Psoas muscle (tissue), 8 donors: ENCODE results near the gene ARRDC3. TPM values are rescaled to one million over a fixed set of nuclear protein-coding genes. Genes with fewer than 3 reads are reported as not detected.
"Not testable (repeated sequence)": the region's sequence is repeated elsewhere in the genome, so short reads cannot be mapped to it uniquely, and the experiment has no call there.

Experiments used
- ATAC-seq, 4 donors: fragments of 200-7000 bp; cut with Tn5 transposase; one replicate each; pipeline ENCODE4 v1.9.1; 2020; ENCODE audit warnings: moderate library complexity in 3 of 4, mild to moderate bottlenecking in 2 of 4
- DNase-seq, 2 donors: peaks; one replicate each; pipeline ENCODE4 v3.0.0-alpha.2; 2020
- H3K27ac ChIP-seq: fragments of 200-600 bp; one replicate; pipeline ENCODE4 v1.8.0; 2022
- H3K27me3 ChIP-seq, 3 donors: fragments of 200-600 bp in 1 of 3; one replicate each; pipeline versions ENCODE4 v1.6.1 to v1.8.0; 2013 to 2022; ENCODE audit warnings: low read length in 2 of 3, mild to moderate bottlenecking in 2 of 3, moderate library complexity in 1 of 3; ENCODE audit not compliant: insufficient read depth in 3 of 3
- H3K36me3 ChIP-seq, 2 donors: fragments of 200-600 bp in 1 of 2; one replicate each; pipeline versions ENCODE4 v1.6.1 to v1.8.0; 2013 to 2022; ENCODE audit warnings: low read depth in 1 of 2, mild to moderate bottlenecking in 1 of 2, moderate library complexity in 1 of 2; ENCODE audit not compliant: insufficient read depth in 1 of 2
- H3K4me1 ChIP-seq: fragments of 200-600 bp; one replicate; pipeline ENCODE4 v1.8.0; 2022
- H3K4me3 ChIP-seq: fragments of 200-600 bp; one replicate; pipeline ENCODE4 v1.8.0; 2022; ENCODE audit warnings: mild to moderate bottlenecking
- H3K9me3 ChIP-seq: fragments of 200-600 bp; one replicate; pipeline ENCODE4 v1.8.0; 2022
- WGBS, 3 donors: extraction: QIAGEN DNeasy Blood & Tissue Kit; methylation state at CpG; one replicate each; pipeline versions ENCODE4 v1.1.6 to v1.1.7; 2013; 5-methylcytosine and 5-hydroxymethylcytosine counted together
- intact Hi-C, 2 donors: fragments of 100-400 bp; cut with DNase I; formaldehyde crosslinking; loops; one replicate each; pipeline versions ENCODE4 v1.11.0 to v1.14.2; 2022
- polyA plus RNA-seq, 3 donors: library from polyadenylated mRNA; stranded (reverse); fragments of 200-250 nt; gene quantifications; one replicate each; pipeline ENCODE4 v1.2.3, GENCODE V29; 2013
- total RNA-seq, 4 donors: library from RNA; stranded (reverse); fragmentation: NEBNext Ultra II Directional in 2 of 4; extraction: Animal tissue kit (Norgen Biotek cat#: 25700) in 2 of 4; gene quantifications; one replicate each; pipeline versions ENCODE4 v1.2.1 to v1.2.4, GENCODE V29; 2021 to 2023
- TF ChIP-seq, protein P1 (sequence below): fragments of 200-600 bp; IDR thresholded peaks from one replicate; pipeline ENCODE4 v1.8.0; 2022; ENCODE audit warnings: antibody characterized with exemption
- donor health status: healthy with polysubstance abuse.
- donor health status: DM: no; HTN: no; CAD: no; lungs with moderate emphysema.
- donor health status: Bipolar disorder and iron deficiency.
- donor health status: healthy.
- donor health status: DM: yes; HTN: yes; CAD: no.
- donor health status: DM: no; HTN: no; CAD: no.
- donor health status: DM: no; HTN: no; CAD: no.
- donor health status: DM: yes; HTN: yes; CAD: no.

Gene ARRDC3
- total and polyA plus RNA-seq, 7 donors: 28.6 to 137 (median 63.2) TPM

GRCh38 chr5:91343916-91344315 is 39.2 kb downstream of the ARRDC3 start:
- no peaks in the 10 kb centered on the region for H3K36me3 ChIP-seq
- TF ChIP-seq, protein P1, sequence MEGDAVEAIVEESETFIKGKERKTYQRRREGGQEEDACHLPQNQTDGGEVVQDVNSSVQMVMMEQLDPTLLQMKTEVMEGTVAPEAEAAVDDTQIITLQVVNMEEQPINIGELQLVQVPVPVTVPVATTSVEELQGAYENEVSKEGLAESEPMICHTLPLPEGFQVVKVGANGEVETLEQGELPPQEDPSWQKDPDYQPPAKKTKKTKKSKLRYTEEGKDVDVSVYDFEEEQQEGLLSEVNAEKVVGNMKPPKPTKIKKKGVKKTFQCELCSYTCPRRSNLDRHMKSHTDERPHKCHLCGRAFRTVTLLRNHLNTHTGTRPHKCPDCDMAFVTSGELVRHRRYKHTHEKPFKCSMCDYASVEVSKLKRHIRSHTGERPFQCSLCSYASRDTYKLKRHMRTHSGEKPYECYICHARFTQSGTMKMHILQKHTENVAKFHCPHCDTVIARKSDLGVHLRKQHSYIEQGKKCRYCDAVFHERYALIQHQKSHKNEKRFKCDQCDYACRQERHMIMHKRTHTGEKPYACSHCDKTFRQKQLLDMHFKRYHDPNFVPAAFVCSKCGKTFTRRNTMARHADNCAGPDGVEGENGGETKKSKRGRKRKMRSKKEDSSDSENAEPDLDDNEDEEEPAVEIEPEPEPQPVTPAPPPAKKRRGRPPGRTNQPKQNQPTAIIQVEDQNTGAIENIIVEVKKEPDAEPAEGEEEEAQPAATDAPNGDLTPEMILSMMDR: no peak
- WGBS, 3 donors: 48 to 72% (median 67%) methylated on average over 2 of the region's 2 CpGs
- no peak overlapping the region for H3K27ac ChIP-seq
- DNase-seq (no peak), ATAC-seq (no peak)
- intact Hi-C loops: no loop called here
- H3K4me3 ChIP-seq: no peak overlapping the region
- no peaks in the 10 kb centered on the region for H3K27me3 ChIP-seq
- no peaks in the 10 kb centered on the region for H3K9me3 ChIP-seq
- H3K4me1 ChIP-seq: no peaks in the 10 kb centered on the region

GRCh38 chr5:91342931-91343330 is 40.2 kb downstream of the ARRDC3 start:
- WGBS, 3 donors: 96 to 99% (median 98%) methylated on average over 29 of the region's 29 CpGs

DNA sequence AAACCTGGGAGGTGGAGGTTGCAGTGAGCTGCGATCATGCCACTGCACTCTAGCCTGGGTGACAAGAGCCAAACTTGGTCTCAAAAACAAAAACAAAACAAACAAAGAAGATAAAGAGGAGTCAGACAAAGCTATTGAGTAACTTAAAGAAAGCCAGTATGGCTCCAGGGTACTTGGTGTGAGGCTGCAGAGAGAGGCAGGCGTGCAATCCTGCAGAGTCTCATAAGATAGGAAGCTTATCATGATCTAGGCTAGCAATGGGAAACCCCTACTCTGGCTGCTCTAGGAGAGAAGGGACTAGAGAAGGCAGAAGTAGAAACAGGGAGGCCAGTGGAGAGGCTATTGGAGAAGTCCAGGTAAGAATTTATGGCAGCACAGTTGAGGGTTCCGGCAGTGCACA is 42.0 kb downstream of the ARRDC3 start:
- no peak for ATAC-seq
- TF ChIP-seq, protein P1: no peak
- WGBS, 3 donors: 84 to 100% (median 99%) methylated on average over 3 of the region's 3 CpGs

More at GRCh38 chr5:91342931-91343330, 40.2 kb downstream of the ARRDC3 start:
- DNase-seq, H3K36me3 ChIP-seq, H3K9me3 ChIP-seq, H3K4me1 ChIP-seq, intact Hi-C loops, H3K27ac ChIP-seq, ATAC-seq, H3K27me3 ChIP-seq, H3K4me3 ChIP-seq: not testable (repeated sequence)

DNA sequence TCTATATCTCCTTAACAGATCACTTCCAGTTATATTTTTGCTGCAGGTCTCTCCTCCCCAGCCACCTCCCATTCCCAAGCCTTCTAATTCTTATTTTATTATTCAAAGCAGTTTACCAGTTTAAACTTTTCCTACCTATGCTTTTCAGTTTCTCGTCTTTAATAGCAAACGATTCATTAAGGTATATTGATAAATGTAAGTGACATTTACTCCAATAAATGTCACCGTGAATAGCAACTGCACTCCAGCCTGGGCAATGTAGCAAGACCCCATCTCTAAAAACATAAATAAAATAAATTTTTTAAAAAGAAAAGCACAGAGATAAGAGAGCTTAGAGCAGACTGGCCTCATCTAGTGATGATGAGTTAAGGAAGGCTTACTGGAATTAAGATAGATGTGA is 42.6 kb downstream of the ARRDC3 start:
- TF ChIP-seq, protein P1: no peak
- intact Hi-C loops: no loop called here
- no peak overlapping the region for H3K27ac ChIP-seq

More for the DNA sequence above, 42.0 kb downstream of the ARRDC3 start:
- H3K9me3 ChIP-seq: no peaks in the 10 kb centered on the region
- H3K4me3 ChIP-seq: no peak overlapping the region
- no peaks in the 10 kb centered on the region for H3K27me3 ChIP-seq
- no peaks in the 10 kb centered on the region for H3K4me1 ChIP-seq
- intact Hi-C loops: no loop called here
- H3K27ac ChIP-seq: no peak overlapping the region
- no peak for DNase-seq
- no peaks in the 10 kb centered on the region for H3K36me3 ChIP-seq

GRCh38 chr5:91339063-91339705 is 43.9 kb downstream of the ARRDC3 start:
- Histone ChIP-seq H3K9me3 (no peaks in the 10 kb centered on the region), H3K27ac (no peak overlapping the region), H3K36me3 (no peaks in the 10 kb centered on the region), H3K4me1 (no peaks in the 10 kb centered on the region), H3K4me3 (no peak overlapping the region), H3K27me3 (no peaks in the 10 kb centered on the region)
- intact Hi-C loops: no loop called here
- 70 to 94% (median 75%) methylated on average over 3 of the region's 3 CpGs for WGBS, 3 donors
- ATAC-seq (no peak), DNase-seq (no peak)
- TF ChIP-seq, protein P1: no peak

More for the DNA sequence above, 42.6 kb downstream of the ARRDC3 start:
- H3K4me3 ChIP-seq: no peak overlapping the region
- WGBS, 3 donors: 92 to 98% (median 97%) methylated on average over 3 of the region's 3 CpGs
- no peaks in the 10 kb centered on the region for H3K27me3 ChIP-seq
- no peaks in the 10 kb centered on the region for H3K36me3 ChIP-seq
- ATAC-seq (no peak), DNase-seq (no peak)
- H3K4me1 ChIP-seq: no peaks in the 10 kb centered on the region
- no peaks in the 10 kb centered on the region for H3K9me3 ChIP-seq
